ENCODE data around the gene C1QTNF2. TPM values are rescaled to one million over a fixed set of nuclear protein-coding genes. Genes with fewer than 3 reads are reported as not detected.

Gene C1QTNF2
- total and polyA plus RNA-seq, 2 of the 13 experiments (the other 11 are each of a cell fraction or from before 2014, with no cell fraction given): not detected

- Histone ChIP-seq H3K27ac (ENCODE audit: extremely low read length, insufficient read depth, low read length) (no peak overlapping the region), H3K4me3 (replicated peaks in 1 of 3; ENCODE audit: insufficient read depth in 1 of 3, low read depth in 2 of 3, low read length in 3 of 3) (no peak overlapping the region), H4K20me1 (ENCODE audit: insufficient read depth, low read length) (no peaks in the 10 kb centered on the region), H2AFZ (ENCODE audit: low read length) (no peak overlapping the region), H3K4me1 (ENCODE audit: insufficient read depth, low read length) (no peaks in the 10 kb centered on the region), H3K9ac (ENCODE audit: insufficient read depth, low read depth, low read length) (no peak overlapping the region), H3K27me3 (ENCODE audit: control insufficient read depth in 1 of 2, insufficient read depth in 2 of 2, low read length in 2 of 2) (no peaks in the 10 kb centered on the region), H3K4me2 (ENCODE audit: low read depth, low read length) (no peak overlapping the region), H3K9me3 (ENCODE audit: low read length) (no peaks in the 10 kb centered on the region; the same call in 1 of the 2 replicates), H3K36me3 (replicated peaks in 1 of 2; ENCODE audit: control insufficient read depth in 1 of 2, insufficient read depth in 2 of 2, low read length in 2 of 2) (no peaks in the 10 kb centered on the region), H3K79me2 (ENCODE audit: insufficient read depth, low read length) (no peaks in the 10 kb centered on the region)
- DNase-seq (ENCODE audit: low spot score) (no peak), FAIRE-seq (no peak), ATAC-seq (no peak)
- in situ Hi-C loops (cut with HindIII; ENCODE audit: extremely low pct_ligation_motif_present, low pct_unique_long_range_greater_than_20kb) (no loop called here), intact Hi-C loops (cut with micrococcal nuclease; ENCODE audit: unreplicated experiment) (no loop called here)
- ChIA-PET CTCF (ENCODE audit: low intra/inter-chr PET ratio, low total read pairs) (no interaction called here), POLR2A (no interaction called here)
- 0% methylated on average over 1 of the region's 1 CpG for WGBS (ENCODE audit: low lambda C conversion rate)
- BruUV-seq (replicated peaks): no TSS peak
- TF ChIP-seq NR2F6 (IDR thresholded peaks at IDR 0.05) (no peak), NR2F6 (CRISPR knock-in tag; IDR thresholded peaks at IDR 0.05) (no peak), ZNF556 (CRISPR knock-in tag; IDR thresholded peaks at IDR 0.05; ENCODE audit: borderline replicate concordance) (no peak), ELF4 (CRISPR knock-in tag; IDR thresholded peaks at IDR 0.05; ENCODE audit: borderline replicate concordance) (no peak), KLF11 (CRISPR knock-in tag; IDR thresholded peaks at IDR 0.05) (no peak), ZNF441 (CRISPR knock-in tag; IDR thresholded peaks at IDR 0.05; ENCODE audit: borderline replicate concordance) (no peak), ZSCAN12 (CRISPR knock-in tag; IDR thresholded peaks at IDR 0.05) (no peak), PHF8 (CRISPR knock-in tag; IDR thresholded peaks at IDR 0.05) (no peak), TOE1 (CRISPR knock-in tag; IDR thresholded peaks at IDR 0.05) (no peak)
Measured at GRCh38 chr5:160387445-160387844, 17.0 kb upstream of the C1QTNF2 start.

- no peak overlapping the region for H3K4me2 ChIP-seq (ENCODE audit: low read depth, low read length)
- no peak for DNase-seq (ENCODE audit: low spot score)
- no peaks in the 10 kb centered on the region for H4K20me1 ChIP-seq (ENCODE audit: insufficient read depth, low read length)
- no peaks in the 10 kb centered on the region for H3K79me2 ChIP-seq (ENCODE audit: insufficient read depth, low read length)
- ChIA-PET POLR2A (no interaction called here), CTCF (ENCODE audit: low intra/inter-chr PET ratio, low total read pairs) (no interaction called here)
- H3K4me1 ChIP-seq (ENCODE audit: insufficient read depth, low read length): no peaks in the 10 kb centered on the region
- no peak overlapping the region for H3K27ac ChIP-seq (ENCODE audit: extremely low read length, insufficient read depth, low read length)
- H3K9me3 ChIP-seq (ENCODE audit: low read length): no peaks in the 10 kb centered on the region; the same call in 1 of the 2 replicates
- in situ Hi-C loops (cut with HindIII; ENCODE audit: extremely low pct_ligation_motif_present, low pct_unique_long_range_greater_than_20kb): no loop called here
- TF ChIP-seq ZNF790 (CRISPR knock-in tag; IDR thresholded peaks at IDR 0.05; ENCODE audit: borderline replicate concordance) (no peak), USF2 (IDR thresholded peaks at IDR 0.05; ENCODE audit: low read depth, low read length) (no peak), USF2 (CRISPR knock-in tag; IDR thresholded peaks at IDR 0.05; ENCODE audit: borderline replicate concordance) (no peak)
- H3K27me3 ChIP-seq (ENCODE audit: control insufficient read depth in 1 of 2, insufficient read depth in 2 of 2, low read length in 2 of 2): no peaks in the 10 kb centered on the region
- intact Hi-C loops (cut with micrococcal nuclease; ENCODE audit: unreplicated experiment): no loop called here
- no peak for ATAC-seq
- no TSS peak for BruUV-seq (replicated peaks)
- no peak overlapping the region for H3K4me3 ChIP-seq (replicated peaks in 1 of 3; ENCODE audit: insufficient read depth in 1 of 3, low read depth in 2 of 3, low read length in 3 of 3)
- H3K9ac ChIP-seq (ENCODE audit: insufficient read depth, low read depth, low read length): no peak overlapping the region
- no peak for FAIRE-seq
- no peak overlapping the region for H2AFZ ChIP-seq (ENCODE audit: low read length)
- no peaks in the 10 kb centered on the region for H3K36me3 ChIP-seq (replicated peaks in 1 of 2; ENCODE audit: control insufficient read depth in 1 of 2, insufficient read depth in 2 of 2, low read length in 2 of 2)
Measured at GRCh38 chr5:160385496-160385895, 15.1 kb upstream of the C1QTNF2 start.
